DND-41 (cell line): ENCODE measurements around the gene ZNF181.

Experiments used
- EZH2 ChIP-seq: IDR thresholded peaks from 3 replicates; pipeline ENCODE4 v1.6.1; 2012; ENCODE audit warnings: borderline replicate concordance, low read depth, mild to moderate bottlenecking, moderate library complexity, low read length, inconsistent platforms; ENCODE audit not compliant: severe bottlenecking
- TF ChIP-seq, protein P1 (sequence below): IDR thresholded peaks from 2 replicates; pipeline ENCODE4 v1.5.1; 2012; ENCODE audit warnings: borderline replicate concordance, low read length, moderate library complexity, mild to moderate bottlenecking; ENCODE audit not compliant: poor library complexity, severe bottlenecking; ENCODE audit errors: extremely low read depth

GRCh38 chr19:34779652-34780051 is 45.6 kb downstream of the ZNF181 start:
- TF ChIP-seq, protein P1, sequence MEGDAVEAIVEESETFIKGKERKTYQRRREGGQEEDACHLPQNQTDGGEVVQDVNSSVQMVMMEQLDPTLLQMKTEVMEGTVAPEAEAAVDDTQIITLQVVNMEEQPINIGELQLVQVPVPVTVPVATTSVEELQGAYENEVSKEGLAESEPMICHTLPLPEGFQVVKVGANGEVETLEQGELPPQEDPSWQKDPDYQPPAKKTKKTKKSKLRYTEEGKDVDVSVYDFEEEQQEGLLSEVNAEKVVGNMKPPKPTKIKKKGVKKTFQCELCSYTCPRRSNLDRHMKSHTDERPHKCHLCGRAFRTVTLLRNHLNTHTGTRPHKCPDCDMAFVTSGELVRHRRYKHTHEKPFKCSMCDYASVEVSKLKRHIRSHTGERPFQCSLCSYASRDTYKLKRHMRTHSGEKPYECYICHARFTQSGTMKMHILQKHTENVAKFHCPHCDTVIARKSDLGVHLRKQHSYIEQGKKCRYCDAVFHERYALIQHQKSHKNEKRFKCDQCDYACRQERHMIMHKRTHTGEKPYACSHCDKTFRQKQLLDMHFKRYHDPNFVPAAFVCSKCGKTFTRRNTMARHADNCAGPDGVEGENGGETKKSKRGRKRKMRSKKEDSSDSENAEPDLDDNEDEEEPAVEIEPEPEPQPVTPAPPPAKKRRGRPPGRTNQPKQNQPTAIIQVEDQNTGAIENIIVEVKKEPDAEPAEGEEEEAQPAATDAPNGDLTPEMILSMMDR: no peak
- TF ChIP-seq EZH2: no peak
